Large intestine (tissue), 3 donors: ENCODE results near the gene PAPPA. TPM values are rescaled to one million over a fixed set of nuclear protein-coding genes. Genes with fewer than 3 reads are reported as not detected.

Experiments
- DNase-seq, 2 donors: peaks; one replicate each; pipeline versions ENCODE4 v3.0.0 to v3.0.0-alpha.2; 2013
- H3K27ac ChIP-seq: one replicate; pipeline ENCODE4 v1.5.1; 2013; ENCODE audit warnings: low read length
- H3K27me3 ChIP-seq: 2 replicates; pipeline ENCODE4 v1.6.1; 2013; ENCODE audit warnings: low read length; ENCODE audit not compliant: control insufficient read depth, insufficient read depth
- H3K36me3 ChIP-seq: 2 replicates; pipeline ENCODE4 v1.6.1; 2013; ENCODE audit warnings: low read length; ENCODE audit not compliant: control insufficient read depth, insufficient read depth
- H3K4me1 ChIP-seq: one replicate; pipeline ENCODE4 v1.6.1; 2013; ENCODE audit warnings: low read length; ENCODE audit not compliant: control insufficient read depth, insufficient read depth
- H3K4me3 ChIP-seq: one replicate; pipeline ENCODE4 v1.5.1; 2013; ENCODE audit warnings: low read length
- H3K9me3 ChIP-seq: one replicate; pipeline ENCODE4 v1.6.1; 2013; ENCODE audit warnings: mild to moderate bottlenecking, low read depth, low read length, moderate library complexity; ENCODE audit not compliant: control insufficient read depth
- WGBS: methylation state at CpG from one replicate; pipeline ENCODE4 v1.1.5; 2013; ENCODE audit warnings: low lambda C conversion rate; ENCODE audit not compliant: insufficient coverage; 5-methylcytosine and 5-hydroxymethylcytosine counted together
- polyA plus RNA-seq: library from polyadenylated mRNA; unstranded; fragments of 120-200 nt; gene quantifications from one replicate; pipeline ENCODE4 v1.2.1, GENCODE V29; 2013

Gene PAPPA
- polyA plus RNA-seq, 1 donor = 2.2 TPM

- no peak for DNase-seq
- peaks cover 5% of the 10 kb centered on the region for H3K36me3 ChIP-seq
- no peak overlapping the region for H3K4me3 ChIP-seq
- WGBS = 100% methylated on average over 1 of the region's 1 CpG
- H3K27ac ChIP-seq = no peak overlapping the region
- no peaks in the 10 kb centered on the region for H3K27me3 ChIP-seq
- no peaks in the 10 kb centered on the region for H3K9me3 ChIP-seq
- H3K4me1 ChIP-seq = no peaks in the 10 kb centered on the region
These were observed 236.1 kb downstream of the PAPPA start for GRCh38 chr9:116389541-116390302.

DNA sequence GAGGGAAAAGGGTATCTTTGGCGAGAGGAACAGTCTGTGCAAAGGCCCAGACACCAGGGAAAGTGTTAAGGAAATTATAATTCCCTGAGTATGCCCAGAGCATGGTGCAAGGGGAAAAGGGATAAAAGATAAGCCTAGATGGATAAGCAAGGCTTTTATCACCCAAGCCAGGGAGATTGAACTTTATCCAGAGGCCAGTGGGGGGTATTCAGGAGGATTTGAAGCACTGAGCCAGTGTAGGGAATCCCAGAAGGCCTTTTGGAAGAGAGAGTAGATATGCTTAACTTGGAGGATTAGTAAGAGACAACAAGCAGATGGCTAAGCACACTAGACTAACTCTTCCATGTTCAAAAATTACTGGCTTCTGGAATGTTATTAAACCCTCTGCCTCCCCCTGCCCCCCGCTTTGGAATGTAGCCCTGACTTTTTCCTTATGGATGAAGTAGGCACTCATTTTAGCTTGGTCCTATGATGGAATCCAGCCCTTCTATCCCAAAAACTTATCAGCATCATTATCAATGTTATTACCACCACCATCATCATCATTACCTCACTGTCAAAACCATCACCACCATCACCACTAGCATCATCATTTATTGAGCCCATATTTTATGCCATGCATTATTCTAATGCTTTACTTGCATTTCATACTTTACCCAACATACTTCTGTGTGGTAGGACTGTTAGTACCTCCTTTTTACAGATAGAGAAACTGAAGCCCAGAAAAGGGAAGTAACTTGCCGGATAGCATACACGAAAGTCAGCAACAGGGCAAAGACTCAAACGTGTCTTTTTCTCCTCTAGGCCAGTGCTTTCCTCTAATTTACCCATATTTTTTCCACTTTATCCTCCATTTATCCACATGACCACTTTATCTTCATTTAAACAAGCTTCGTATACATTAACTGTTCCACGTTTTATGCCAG, 237.0 kb downstream of the PAPPA start:
- no peak for DNase-seq
- whole genome bisulfite sequencing = 82% methylated on average over 3 of the region's 7 CpGs
- Histone ChIP-seq H3K4me1 (no peaks in the 10 kb centered on the region), H3K4me3 (no peak overlapping the region), H3K27me3 (no peaks in the 10 kb centered on the region), H3K27ac (no peak overlapping the region), H3K9me3 (no peaks in the 10 kb centered on the region), H3K36me3 (peaks cover 5% of the 10 kb centered on the region)

DNA sequence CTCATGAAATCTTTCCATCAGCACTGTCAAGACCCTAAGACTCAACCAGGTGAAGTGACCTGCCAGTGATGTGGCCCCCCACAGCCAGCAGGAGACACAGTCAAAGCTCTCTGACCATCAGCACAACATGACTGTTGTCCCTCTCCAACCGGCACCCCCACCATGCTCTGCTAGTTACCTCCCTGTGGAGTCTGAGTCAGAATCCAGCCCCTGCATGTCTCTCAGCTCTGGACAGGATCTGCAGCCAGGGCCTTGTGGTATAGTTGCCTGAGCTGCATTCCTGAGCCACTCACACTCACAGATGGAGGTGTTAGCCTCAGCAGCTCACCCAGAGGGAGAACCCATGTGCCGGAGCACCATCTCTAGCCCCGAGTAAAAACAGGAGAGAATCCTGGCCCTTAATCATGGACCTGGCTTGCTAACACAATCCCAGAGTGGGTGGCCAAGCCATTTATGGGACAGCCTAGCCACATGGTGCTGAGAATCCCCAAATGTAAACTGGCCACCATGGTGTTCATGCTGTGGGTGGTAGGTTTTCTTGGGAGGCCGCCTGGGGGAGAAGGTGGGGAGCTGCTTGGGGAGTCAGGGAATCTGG, 237.8 kb downstream of the PAPPA start:
- H3K27me3 ChIP-seq = no peaks in the 10 kb centered on the region
- no peak overlapping the region for H3K4me3 ChIP-seq
- no peaks in the 10 kb centered on the region for H3K4me1 ChIP-seq
- no peaks in the 10 kb centered on the region for H3K9me3 ChIP-seq
- peaks cover 5% of the 10 kb centered on the region for H3K36me3 ChIP-seq
- no peak for DNase-seq
- no CpG with 5 or more reads among the region's 4 CpGs for WGBS
- H3K27ac ChIP-seq = no peak overlapping the region

DNA sequence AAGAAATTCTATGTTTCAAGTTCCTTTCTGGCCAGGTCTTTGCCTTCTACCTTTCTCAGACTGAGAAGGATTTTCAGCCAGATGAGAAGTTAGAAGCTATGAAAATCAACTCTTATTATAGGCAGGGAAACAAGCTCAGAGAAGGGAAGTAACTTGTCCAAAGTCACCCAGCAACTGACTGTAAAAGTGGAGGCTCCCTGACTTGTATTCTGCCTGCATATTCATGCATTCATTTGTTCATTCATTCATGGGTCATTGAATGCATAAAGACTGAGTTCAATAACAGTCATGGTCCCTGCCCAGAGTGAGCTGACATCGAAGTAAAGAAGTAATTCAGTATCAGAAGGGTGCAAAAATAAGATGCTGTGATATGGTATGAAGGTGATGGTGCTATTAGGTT, 239.6 kb downstream of the PAPPA start:
- no CpG with 5 or more reads among the region's 1 CpG for WGBS
- Histone ChIP-seq H3K36me3 (peaks cover 5% of the 10 kb centered on the region), H3K27me3 (no peaks in the 10 kb centered on the region), H3K27ac (no peak overlapping the region), H3K4me3 (no peak overlapping the region), H3K9me3 (no peaks in the 10 kb centered on the region), H3K4me1 (no peaks in the 10 kb centered on the region)
- DNase-seq = no peak

- no peak for DNase-seq
- Histone ChIP-seq H3K4me1 (no peaks in the 10 kb centered on the region), H3K36me3 (peaks cover 5% of the 10 kb centered on the region), H3K27me3 (no peaks in the 10 kb centered on the region), H3K27ac (no peak overlapping the region), H3K4me3 (no peak overlapping the region), H3K9me3 (no peaks in the 10 kb centered on the region)
- 89% methylated on average over 2 of the region's 6 CpGs for WGBS
These were observed 240.5 kb downstream of the PAPPA start for GRCh38 chr9:116394070-116394469.

DNA sequence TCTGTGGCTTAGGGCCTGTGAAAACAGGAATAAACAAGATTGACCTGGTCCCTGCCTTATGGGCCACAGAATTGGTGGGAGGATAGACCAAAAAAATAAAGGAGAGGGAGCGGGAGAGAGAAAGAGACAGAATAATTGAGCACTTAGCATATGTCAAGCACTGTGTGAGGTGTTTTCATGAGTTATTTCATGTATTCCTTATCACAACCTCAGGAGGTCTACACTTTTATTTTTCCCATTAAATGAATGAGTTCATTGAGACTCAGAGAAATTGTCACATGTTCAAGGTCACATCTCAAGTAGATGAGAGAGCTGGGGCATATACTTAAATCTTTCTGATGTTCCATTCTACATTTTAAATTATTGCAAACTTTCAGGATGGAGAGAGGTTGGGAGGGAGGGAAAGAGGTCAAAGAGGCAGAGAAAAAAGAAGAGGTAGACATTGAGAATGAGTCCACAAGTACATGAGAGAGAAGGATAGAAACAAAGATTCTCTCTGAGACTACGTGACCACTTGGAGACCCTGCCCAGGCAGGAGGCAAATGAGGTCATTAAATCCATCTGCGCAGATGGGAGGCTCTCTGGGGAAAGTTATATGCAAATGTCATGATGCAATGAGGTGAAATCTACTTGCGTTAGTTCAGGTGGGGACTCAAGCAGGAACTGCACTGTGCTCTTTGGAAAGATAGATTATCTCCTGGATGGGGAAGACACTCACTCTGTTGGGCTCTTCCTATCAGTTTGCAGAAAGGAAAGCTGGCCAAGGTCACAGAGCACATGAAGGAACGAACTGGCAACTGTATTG, 241.5 kb downstream of the PAPPA start:
- Histone ChIP-seq H3K9me3 (no peaks in the 10 kb centered on the region), H3K36me3 (peaks cover 5% of the 10 kb centered on the region), H3K27me3 (no peaks in the 10 kb centered on the region), H3K4me1 (no peaks in the 10 kb centered on the region), H3K4me3 (no peak overlapping the region), H3K27ac (no peak overlapping the region)
- no peak for DNase-seq
- WGBS = no CpG with 5 or more reads among the region's 5 CpGs

DNA sequence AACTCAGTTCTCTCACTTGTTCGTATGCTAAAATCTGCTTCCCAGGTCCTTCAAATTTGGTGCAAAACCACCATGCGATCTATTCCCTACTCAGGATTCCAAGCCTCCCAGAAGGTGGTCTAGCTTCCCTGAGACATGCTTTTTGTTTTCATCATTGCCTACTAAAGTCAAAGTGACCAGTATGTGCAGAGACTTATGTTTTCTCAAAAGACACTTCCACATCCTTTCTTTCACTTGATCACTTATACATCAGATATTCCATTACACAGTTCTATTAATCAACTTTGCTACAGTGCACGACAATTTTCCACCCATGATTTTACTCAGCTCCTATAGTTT, 242.1 kb downstream of the PAPPA start:
- Histone ChIP-seq H3K9me3 (no peaks in the 10 kb centered on the region), H3K4me3 (no peak overlapping the region), H3K36me3 (peaks cover 5% of the 10 kb centered on the region), H3K4me1 (no peaks in the 10 kb centered on the region), H3K27ac (no peak overlapping the region), H3K27me3 (no peaks in the 10 kb centered on the region)
- 80% methylated on average over 1 of the region's 3 CpGs for WGBS
- DNase-seq = no peak

- Histone ChIP-seq H3K4me1 (no peaks in the 10 kb centered on the region), H3K4me3 (no peak overlapping the region), H3K27me3 (no peaks in the 10 kb centered on the region), H3K36me3 (no peaks in the 10 kb centered on the region), H3K27ac (no peak overlapping the region), H3K9me3 (no peaks in the 10 kb centered on the region)
- DNase-seq = no peak
These were observed 249.6 kb downstream of the PAPPA start for GRCh38 chr9:116403171-116403570.

GRCh38 chr9:116404228-116404627, 250.6 kb downstream of the PAPPA start:
- 71% methylated on average over 2 of the region's 3 CpGs for WGBS

GRCh38 chr9:116405321-116405720, 251.7 kb downstream of the PAPPA start:
- DNase-seq = peak; percentile 38 to 59
- Histone ChIP-seq H3K36me3 (no peaks in the 10 kb centered on the region), H3K4me3 (no peak overlapping the region), H3K4me1 (no peaks in the 10 kb centered on the region), H3K27me3 (no peaks in the 10 kb centered on the region), H3K9me3 (no peaks in the 10 kb centered on the region), H3K27ac (peak overlapping the region; percentile 5)
- no CpG with 5 or more reads among the region's 1 CpG for WGBS

More at GRCh38 chr9:116404228-116404627, 250.6 kb downstream of the PAPPA start:
- H3K27ac ChIP-seq = no peak overlapping the region
- no peaks in the 10 kb centered on the region for H3K36me3 ChIP-seq
- H3K9me3 ChIP-seq = no peaks in the 10 kb centered on the region
- H3K4me1 ChIP-seq = no peaks in the 10 kb centered on the region
- DNase-seq = no peak
- H3K27me3 ChIP-seq = no peaks in the 10 kb centered on the region
- no peak overlapping the region for H3K4me3 ChIP-seq
